ELR (cell line): ENCODE measurements around the gene CBX4.
A peak's percentile ranks its signal among the peaks of the same experiment; 100 is the strongest.

Source experiments
- DNase-seq: peaks from one replicate; pipeline ENCODE4 v3.0.0-alpha.2; 2015; ENCODE audit warnings: low read depth

CBX4 gene

GRCh38 chr17:79811868-79812352 lies 27.3 kb downstream of the CBX4 start:
- DNase-seq, result no peak

GRCh38 chr17:79811011-79811867 lies 28.0 kb downstream of the CBX4 start:
- DNase-seq, result no peak

GRCh38 chr17:79810130-79811010 lies 28.9 kb downstream of the CBX4 start:
- DNase-seq, result peak; percentile 61

GRCh38 chr17:79809530-79810129 lies 29.6 kb downstream of the CBX4 start:
- no peak for DNase-seq

- no peak for DNase-seq
Observed at GRCh38 chr17:79808763-79809529, 30.3 kb downstream of the CBX4 start.

- DNase-seq, result no peak
Observed at GRCh38 chr17:79806863-79807720, 32.1 kb downstream of the CBX4 start.

GRCh38 chr17:79806446-79806760 lies 32.8 kb downstream of the CBX4 start:
- DNase-seq, result no peak

GRCh38 chr17:79804856-79805696 lies 34.2 kb downstream of the CBX4 start:
- DNase-seq, result no peak

- DNase-seq, result no peak
Observed at GRCh38 chr17:79803997-79804855, 35.0 kb downstream of the CBX4 start.

- DNase-seq, result no peak
Observed at GRCh38 chr17:79803421-79803996, 35.7 kb downstream of the CBX4 start.

GRCh38 chr17:79802736-79803420 lies 36.4 kb downstream of the CBX4 start:
- DNase-seq, result no peak

GRCh38 chr17:79802039-79802735 lies 37.1 kb downstream of the CBX4 start:
- no peak for DNase-seq

- DNase-seq, result no peak
Observed at GRCh38 chr17:79801156-79802038, 37.8 kb downstream of the CBX4 start.

- DNase-seq, result peak; percentile 60
Observed at GRCh38 chr17:79800325-79801155, 38.7 kb downstream of the CBX4 start.

GRCh38 chr17:79799538-79800324 lies 39.5 kb downstream of the CBX4 start:
- no peak for DNase-seq
